Activated CD4-positive, alpha-beta T cell treated with anti-CD3 and anti-CD28 coated beads, Interleukin-2, amount 50 U/mL, for 24 hours (primary cell): Measurements from ENCODE around the gene BAIAP3.
"Not testable (repeated sequence)": the region's sequence is repeated elsewhere in the genome, so short reads cannot be mapped to it uniquely, and the experiment has no call there.

Experiments
- DNase-seq, 2 donors: peaks; one replicate each; pipeline ENCODE4 v3.0.0-alpha.2; 2020; ENCODE audit warnings: low read depth in 1 of 2, low spot score in 1 of 2

BAIAP3 gene

DNA sequence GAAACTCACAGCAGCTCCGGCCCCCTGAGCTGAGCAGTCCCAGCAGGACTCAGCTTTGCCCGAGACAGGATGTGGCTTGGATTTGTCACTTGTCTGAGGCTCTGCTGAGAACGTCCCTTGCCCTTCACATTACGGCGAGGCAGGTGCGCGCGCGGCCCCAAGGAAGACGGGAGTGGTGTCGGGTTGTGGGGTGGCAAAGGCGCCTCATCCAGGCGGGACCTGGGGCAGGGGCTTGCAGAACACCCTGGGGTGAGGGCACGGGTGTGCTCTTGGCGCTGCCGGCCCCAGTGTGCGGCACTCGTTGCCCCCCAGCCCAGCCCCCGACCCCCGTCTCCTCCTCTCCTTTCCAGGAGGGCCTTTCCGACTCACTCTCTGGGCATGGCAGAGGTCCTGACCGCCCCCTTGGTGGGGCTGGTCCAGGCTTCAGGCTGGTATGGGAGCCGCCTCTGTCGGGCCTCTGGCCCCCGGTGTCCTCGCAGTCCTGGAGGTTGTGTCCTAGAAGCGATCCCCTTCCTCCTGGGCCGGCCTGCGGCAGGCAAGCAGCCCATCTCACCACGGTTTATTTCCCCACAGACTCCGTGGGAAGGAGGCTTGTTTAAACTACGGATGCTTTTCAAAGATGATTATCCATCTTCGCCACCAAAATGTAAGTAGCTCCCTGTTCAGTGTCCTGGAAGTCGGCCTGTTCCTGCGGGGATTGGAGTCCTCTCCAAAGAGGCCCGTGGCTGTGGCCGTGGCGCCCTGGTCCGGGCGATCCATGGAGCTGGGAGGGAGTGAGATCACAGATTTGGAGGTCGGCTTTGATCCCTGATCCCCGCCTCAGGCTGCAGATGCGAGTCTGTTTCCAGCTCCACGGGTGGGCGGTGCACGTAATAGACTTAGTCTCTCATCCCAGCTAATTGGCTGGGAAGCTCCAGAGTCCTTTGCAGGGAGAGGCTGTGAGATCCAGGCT, 18.1 kb upstream of the BAIAP3 start:
- DNase-seq, result no peak

DNA sequence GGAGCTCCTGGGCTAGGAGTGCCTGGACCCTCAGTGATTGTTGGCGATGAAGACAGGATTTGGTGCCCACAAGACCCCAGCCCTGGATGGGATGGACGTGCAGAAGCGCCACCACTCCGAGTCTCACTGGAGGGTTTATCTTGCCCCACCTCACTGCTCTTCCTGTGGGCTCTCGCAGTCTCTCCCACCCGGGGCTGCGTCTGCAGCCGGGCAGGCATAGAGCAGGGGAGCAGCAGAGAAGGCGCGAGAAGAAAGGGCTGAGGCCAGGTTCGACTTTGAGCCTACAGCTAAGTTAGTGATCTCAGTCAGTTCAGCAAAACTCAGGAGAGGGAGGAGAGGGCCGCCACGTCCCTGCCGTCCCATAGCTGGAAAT, 17.4 kb upstream of the BAIAP3 start:
- no peak for DNase-seq

DNA sequence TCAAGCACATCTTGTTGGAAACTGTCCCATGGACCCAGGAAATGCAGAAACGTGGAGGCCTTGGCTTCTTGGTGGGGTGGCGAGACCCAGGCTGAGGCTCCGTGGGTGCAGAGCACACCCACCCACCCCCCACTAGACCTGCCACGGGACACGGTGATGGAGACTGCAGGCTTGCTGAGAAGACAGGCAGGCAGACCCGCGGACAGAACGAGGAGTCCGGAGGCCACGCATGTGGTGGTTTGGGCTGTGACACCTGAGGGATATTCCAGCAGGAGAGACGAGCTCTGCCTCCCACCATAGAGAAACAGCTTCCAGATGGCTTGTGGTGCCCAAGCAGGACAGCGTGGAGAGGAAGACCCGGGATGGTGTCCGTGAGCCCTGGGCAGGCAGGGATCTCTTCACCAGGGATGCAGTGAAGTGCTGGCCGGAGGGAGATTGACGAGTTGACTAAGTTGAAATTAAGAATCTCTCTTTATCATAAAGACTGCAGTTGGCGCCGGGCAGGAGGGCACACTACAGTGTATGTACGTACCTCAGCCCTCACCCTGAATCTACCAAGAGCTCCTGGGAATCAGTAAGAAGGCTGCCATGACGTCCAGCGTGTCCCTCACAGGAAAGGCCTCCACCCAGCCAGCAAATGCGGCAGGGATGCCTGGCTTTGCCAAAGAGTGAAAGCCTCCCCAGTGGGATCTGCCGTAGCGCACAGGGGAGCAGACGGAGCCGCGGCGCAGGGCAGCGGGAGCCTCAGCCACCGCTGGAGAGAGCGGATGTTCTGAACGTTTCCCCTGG, 15.8 kb upstream of the BAIAP3 start:
- DNase-seq, result no peak

DNA sequence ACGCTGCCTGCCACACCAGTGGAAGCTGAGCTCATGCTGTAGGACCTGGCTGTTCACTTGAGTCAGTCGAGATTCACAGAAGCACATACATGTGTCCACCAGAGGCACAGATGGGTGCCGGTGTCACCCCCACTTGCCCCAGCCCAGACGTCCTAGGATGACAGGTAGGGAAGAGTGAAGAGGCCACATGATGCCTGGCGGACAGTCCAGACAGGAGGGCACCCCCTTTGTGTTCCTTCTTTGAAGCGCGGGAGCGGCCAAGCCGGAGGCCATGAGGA, 15.2 kb upstream of the BAIAP3 start:
- DNase-seq, result no peak

DNA sequence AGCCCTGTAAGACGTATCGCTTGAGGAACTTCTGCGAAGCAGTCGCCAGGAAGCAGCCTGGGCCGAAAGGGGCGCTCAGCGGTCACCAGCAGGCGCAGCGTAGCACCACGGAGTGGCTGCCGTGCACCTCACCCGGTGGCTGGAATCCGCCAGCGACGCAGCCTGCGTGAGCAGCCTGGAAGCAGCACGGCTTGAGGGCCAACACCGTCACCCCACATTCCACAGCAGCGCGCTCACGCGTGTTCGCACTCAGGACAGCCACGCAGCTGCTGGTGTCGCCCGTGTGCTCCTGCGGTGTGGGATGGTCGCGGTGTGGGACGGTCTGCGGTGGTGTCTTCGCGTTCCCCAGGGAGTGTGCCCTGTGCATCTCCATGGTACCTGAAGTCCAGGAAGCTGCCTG, 14.4 kb upstream of the BAIAP3 start:
- DNase-seq, result no peak

DNA sequence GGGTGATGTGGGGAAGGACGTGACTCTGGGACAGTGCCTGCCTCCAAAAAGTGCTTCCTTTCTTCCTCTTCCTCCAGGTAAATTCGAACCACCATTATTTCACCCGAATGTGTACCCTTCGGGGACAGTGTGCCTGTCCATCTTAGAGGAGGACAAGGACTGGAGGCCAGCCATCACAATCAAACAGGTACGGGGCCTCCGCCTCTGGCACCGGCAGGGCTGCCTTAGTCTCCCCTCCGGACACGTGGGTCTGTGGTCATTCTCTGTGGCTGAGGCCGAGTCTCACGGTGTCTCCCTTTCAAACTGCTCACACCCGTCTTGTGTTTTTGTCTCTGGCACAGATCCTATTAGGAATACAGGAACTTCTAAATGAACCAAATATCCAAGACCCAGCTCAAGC, 13.3 kb upstream of the BAIAP3 start:
- no peak for DNase-seq

DNA sequence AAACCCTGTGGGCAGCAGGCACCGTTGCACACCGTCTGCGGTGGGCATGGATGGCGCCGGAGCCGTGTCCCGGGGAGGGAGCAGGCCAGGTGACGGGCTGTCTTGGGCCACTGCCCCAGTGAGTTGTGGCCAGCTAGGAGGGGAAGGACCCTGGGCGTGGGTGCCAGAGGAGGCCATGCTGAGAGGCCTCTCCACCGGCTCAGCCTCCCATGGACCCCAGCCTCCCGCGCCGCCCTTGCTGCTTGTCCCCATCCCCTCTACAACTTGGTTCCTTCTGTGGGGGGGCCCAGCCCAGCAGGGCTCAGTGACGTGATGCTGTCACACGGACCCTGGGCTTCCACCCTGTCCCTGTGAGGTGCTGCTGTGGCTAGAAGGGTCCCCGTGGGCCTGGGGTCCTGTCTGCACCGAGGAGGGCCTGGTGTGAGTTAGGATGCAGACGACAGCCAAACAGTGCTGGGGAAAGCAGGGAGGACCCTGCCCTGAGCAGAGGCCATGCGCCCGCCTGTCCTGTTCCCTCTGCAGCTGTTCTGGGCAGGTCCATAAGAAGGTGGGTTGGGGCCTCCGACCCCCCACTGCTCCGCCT, 12.7 kb upstream of the BAIAP3 start:
- no peak for DNase-seq

DNA sequence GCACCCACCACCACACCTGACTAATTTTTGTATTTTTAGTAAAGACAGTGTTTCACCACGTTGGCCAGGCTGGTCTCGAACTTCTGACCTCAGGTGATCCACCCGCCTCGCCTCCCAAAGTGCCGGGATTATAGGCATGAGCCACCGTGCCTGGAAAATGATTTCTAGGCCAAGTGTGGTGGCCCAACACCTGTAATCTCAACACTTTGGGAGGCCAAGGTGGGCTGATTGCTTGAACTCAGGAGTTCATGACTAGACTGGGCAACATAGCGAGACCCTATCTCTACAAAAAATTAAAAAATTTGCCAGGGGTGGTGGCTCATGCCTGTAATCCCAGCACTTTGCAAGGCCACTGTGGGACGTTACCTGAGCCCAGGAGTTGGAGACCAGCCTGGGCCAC, 11.0 kb upstream of the BAIAP3 start:
- no peak for DNase-seq

DNA sequence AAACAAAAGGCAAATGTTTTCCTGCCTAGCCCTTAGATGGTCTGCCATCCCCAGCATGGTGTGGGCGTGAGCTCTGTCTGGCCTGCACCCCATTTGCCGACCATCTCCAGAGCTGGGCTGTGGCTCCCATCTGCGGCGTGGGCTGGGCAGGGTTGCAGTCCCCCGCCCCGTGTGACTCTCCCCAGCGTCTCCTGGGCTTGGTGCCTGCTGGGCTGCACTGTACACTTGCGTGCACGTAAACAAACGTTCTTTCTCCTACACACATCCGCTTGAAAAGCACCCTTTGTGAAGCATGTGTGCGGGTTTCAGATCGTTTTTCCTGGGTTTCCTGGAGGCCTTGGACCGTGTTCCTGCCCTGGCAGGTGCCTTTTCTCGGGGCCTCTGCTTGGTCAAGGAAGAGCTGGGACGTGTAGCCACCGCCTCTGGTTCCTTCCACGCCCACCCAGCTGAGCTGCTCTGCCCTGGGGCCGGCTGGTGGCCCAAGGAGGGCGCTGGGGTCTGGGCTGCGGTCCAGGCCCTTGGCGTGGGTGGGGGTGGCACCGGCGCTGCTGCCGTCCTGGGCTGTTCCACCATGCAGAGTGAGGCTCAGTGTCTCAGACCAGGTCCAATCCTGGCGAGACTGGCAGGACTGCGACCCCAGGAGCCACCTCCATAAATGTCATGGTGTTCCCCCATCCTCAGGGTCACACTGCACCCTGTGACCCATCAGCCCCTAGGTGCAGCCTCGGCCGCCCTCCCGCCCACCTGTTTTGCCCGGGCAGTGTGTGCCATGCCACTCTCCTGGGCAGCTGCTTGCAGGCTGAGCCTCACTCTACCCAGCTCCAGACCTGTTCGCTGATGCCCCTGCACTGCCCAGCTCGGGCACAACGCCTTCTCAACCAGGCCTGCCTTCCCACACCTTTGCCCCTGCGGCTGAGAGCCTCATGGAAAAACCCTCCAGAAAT, 9.9 kb upstream of the BAIAP3 start:
- DNase-seq, result no peak

DNA sequence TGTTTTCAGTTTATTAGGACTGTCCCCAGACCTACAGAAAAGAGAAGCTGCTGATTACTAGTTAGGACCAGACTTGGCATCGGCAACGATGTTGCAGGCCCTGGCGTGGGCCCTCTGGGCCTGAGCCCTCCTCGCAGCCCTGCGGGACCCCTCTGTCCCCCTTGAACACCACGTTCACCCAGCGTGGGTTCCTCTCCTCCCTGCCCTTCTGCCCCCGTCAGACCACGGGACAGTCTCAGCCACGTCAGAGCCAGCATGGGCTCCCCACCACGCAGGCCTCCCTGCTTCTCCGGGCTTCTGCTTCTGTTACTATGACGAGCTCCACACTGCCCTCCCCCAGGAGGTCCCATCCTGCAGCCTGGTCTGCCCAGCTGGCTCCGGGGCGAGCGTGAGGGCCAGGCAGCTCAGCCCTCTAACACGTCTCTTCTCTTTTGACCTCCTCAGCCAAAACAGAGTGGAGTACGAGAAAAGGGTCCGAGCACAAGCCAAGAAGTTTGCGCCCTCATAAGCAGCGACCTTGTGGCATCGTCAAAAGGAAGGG, 9.1 kb upstream of the BAIAP3 start:
- DNase-seq, result no peak

DNA sequence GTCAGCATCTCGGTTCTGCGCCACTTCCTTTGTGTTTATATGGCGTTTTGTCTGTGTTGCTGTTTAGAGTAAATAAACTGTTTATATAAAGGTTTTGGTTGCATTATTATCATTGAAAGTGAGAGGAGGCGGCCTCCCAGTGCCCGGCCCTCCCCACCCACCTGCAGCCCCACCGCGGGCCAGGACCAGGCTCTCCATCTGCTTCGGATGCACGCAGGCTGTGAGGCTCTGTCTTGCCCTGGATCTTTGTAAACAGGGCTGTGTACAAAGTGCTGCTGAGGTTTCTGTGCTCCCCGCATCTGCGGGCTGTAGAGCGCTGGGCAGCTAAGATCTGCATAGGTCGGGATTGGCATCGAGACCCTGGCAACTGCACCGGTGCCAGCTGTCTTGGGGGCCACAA, 8.2 kb upstream of the BAIAP3 start:
- DNase-seq, result no peak

DNA sequence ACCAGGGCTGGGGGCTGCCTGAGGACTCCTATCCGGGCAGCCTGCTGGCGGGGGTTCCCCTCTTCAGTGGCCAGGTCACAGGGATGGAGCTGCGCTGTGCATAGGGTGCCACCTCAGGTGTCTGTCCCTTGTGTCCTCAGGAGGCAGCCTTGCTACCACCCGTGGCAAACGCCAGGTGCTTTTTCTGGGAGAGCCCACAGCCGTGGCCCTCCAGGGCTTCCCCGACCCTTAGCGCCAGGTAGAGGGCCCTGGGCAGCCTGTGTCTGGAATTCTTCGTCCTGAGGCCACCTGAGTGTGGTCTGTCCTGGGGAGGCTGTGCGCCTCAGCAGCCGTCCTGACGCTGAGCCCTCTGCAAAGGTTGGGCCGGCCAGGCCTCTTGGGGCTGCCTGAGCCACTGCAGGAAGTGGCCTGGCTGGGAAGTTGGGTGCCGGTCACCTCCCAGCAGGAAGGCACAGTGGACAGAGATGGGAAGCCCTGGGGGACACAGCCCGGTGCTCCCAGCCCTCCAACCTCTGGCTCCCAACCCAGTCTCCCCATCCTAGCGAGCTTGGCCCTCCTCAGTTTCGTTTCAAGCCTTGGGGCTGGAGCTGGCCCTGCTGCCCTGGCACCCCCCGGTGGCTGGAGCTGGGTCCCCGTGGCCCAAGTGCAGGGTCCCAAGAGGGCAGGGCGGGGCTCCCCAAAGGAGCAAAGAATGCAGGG, 7.6 kb upstream of the BAIAP3 start:
- no peak for DNase-seq

DNA sequence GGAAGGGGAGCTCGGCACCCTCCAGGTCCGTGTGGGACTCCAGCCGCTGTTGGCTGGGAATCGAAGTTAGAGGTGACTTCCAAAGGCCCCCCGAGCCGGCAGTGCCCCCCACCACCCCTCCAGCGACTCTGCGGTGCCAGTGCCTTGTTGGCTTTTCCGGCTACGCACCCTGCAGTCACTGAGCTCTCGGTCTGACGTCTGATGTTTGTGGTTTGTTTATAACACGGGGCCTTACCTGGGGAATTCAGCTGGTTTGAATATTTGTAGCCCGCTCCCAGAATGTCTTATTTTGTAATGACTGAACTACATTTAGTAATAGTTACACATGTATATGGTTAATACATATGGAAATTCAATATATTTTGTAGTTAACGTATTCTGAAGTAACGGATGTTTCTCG, 7.1 kb upstream of the BAIAP3 start:
- DNase-seq, result no peak

DNA sequence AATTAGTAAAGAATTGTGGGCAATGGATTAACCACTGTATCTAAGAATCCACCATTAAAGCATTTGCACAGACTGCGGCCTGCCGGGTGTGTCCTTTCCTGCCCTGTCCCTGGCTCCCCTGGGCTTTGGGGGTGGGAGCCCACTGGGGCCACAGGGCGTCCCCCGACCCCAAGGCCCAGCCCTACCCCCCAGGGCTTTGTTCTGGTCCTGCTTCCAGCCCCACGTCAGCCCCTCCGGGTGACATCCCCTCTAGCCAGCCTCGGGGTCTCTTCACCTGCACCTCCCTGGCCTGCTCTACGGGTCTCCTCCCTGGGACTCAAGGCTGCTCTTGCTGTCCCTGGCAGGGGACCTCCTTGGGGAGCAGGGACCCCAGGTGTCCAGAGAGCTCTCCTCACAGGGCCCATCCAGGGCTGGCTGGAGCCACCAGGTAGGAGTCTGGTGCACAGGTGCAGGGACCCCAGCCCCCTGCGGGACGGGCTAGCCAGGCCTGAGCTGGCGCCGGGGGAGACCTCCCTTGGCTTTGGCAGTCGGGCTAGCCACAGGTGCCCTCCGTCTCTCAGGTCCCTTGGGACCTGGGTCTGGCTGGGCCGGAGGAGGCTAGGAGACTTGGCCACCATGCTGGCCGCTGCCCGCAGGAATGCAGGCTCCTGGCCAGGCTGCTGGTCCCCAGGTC, 6.4 kb upstream of the BAIAP3 start:
- no peak for DNase-seq

DNA sequence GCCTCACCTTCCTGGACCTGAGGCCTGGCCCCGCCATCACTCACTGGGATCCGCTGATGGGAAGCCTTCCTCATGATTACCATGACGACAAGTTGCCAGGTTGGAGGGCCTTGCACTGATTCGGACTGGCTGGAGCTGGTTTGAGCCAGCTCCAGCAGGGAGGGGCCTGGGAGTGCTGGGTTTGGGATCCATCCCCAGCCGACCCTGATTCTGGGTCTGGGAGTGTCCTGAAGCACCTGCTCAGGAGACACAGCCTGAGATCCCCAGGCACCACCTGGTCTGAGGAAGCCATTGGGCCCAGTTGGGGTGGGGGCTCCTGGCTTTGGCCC, 5.9 kb upstream of the BAIAP3 start:
- no peak for DNase-seq

DNA sequence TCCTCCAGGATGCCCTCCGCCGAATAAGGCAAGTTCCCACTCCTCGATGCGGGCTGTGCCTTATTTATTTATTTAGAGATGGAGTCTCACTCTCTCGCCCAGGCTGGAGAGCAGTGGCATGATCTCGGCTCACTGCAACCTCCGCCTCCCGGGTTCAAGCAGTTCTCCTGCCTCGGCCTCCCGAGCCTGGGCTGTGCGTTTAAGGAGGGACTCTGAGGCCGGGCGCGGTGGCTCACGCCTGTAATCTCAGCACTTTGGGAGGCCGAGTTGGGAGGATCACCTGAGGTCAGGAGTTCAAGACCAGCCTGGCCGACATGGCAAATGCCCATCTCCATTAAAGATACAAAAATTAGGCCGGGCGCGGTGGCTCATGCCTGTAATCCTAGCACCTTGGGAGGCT, 5.3 kb upstream of the BAIAP3 start:
- DNase-seq, result not testable (repeated sequence)

DNA sequence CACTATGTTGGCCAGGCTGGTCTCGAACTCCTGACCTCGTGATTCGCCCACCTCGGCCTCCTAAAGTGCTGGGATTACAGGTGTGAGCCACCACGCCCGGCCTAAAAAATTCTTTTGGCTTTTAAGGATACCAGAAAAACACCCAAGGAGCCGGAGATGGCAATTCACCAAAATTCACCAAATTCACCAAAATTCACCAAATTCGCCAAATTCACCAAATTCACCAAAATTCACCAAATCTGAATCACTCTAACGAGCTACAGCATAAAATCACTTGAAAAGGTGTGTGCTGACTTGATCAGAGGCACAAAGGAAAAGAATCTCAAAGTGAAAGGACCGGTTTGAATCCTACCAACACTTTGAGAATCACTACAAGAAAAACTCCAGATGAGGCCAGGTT, 4.5 kb upstream of the BAIAP3 start:
- not testable (repeated sequence) for DNase-seq

DNA sequence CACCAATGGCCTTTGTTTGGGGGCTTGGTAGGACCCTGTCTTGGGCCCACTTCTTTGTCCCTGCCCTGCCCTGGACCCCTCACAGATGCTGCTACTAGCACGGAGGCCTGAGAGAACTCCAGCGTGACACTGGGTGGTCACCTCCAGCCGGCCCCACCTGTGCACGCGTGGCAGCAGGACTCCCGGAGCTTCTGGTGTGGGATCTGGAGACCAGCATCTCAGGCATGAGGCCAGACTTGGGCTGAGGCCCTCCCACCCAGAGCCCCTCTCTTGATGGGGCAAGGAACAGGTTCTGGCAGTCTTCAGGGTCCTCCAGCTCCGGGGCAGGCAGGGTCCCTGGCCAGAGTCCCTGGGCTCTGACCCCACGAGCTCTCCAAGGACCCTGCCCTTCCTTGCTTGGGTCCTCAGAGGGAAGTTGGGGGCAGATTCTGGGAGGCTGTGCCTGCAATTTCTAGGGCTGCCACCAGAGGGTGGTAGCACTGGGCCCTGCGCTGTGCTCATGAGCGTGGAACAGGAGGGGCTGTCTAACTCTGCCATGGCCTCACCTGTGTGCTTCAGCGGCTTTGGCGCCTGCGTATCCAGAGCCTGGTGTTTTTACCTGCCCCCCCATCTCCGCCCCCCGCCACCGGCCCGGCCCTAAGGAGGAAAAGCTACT, 3.1 kb upstream of the BAIAP3 start:
- DNase-seq, result no peak

DNA sequence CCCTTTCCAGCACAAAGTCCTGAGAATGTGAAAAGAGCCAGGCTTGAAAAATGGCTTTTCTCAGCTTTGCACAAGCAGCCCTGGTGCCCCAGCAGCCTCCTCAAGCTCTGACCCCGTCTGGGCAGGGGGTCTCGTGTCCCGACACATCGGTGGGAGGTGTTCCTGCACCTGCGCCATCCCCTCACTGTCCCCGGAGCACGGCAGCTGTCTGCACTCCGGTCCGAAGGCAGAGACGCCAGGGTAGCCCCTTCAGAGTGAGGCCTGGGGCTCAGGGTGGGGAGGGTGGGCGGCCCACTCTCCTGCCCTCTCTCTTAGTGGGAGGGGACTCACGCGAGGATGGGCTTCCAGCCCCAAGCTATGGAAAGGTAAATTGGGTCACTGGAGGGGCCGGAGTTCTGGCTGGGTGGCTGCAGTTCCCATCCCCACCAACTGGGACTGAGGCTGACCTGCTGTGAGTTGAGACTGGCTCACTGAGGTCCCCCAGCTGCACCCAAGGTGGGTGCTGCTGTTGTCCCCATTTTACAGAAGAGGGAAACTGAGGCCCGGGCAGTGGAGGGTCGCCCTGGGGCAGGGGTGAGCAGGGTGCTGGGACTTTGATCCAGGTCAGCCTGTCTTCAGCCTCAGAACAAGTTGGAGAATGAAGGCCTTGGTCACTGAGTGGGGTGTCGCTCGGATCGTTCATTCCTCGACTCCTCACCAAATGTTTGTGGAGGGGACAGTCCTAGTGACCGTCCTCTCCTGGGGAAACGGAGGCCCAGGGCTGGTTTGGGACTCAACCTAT, 2.3 kb upstream of the BAIAP3 start:
- DNase-seq, result no peak
